ENCODE data around the gene LGR4. TPM values are rescaled to one million over a fixed set of nuclear protein-coding genes. Genes with fewer than 3 reads are reported as not detected.

LGR4 gene
- total and polyA plus RNA-seq, 10 of the 15 experiments (the other 5 are each of a cell fraction or from before 2014, with no cell fraction given), result under 0.01 to 0.64 (median 0.04) TPM; not detected in 5

DNA sequence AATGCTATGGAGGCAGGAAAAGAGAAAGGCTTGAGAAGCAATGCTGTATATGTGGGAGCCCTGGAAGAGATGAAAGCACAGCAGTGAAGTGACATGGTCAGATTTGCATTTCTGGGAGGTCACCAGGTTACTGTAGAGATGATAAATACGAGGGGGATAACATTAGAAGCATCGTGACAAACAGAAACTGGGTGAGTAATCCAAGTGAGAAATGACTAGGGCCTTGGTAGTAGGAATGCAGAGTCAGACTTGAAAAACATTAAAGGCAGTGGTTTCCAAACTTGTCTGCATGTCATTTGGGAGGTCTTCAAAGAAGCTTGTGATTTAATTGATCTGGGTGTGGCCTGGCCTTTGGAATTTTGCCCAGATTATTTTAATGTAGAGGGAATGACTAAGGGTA is 153.5 kb downstream of the LGR4 start (continued):
- no peak for TF ChIP-seq RCOR1 (conservative IDR thresholded peaks at IDR 0.05; ENCODE audit: low read depth, low read length)
- 0 out of 2 replicates have a peak, but pooled peaks have one; percentile 23 for TF ChIP-seq MEF2A (IDR thresholded peaks at IDR 0.05; ENCODE audit: insufficient read depth, low read depth, low read length)
- no peak for TF ChIP-seq SPI1 (IDR thresholded peaks at IDR 0.05; ENCODE audit: borderline replicate concordance, insufficient read depth, low read depth, low read length)
- TF ChIP-seq ZNF622 (IDR thresholded peaks at IDR 0.05), result no peak
- TF ChIP-seq ZNF24 (IDR thresholded peaks at IDR 0.05), result no peak
- no peak for TF ChIP-seq MXI1 (IDR thresholded peaks at IDR 0.05; ENCODE audit: low read depth, low read length)
- no peak for TF ChIP-seq IRF5 (IDR thresholded peaks at IDR 0.05; ENCODE audit: borderline replicate concordance)
- TF ChIP-seq ZSCAN29 (IDR thresholded peaks at IDR 0.05), result no peak
- no peak for TF ChIP-seq ZNF384 (IDR thresholded peaks at IDR 0.05; ENCODE audit: borderline replicate concordance, low read depth, low read length)
- no peak for TF ChIP-seq CHD4 (IDR thresholded peaks at IDR 0.05)
- TF ChIP-seq POLR2AphosphoS2 (IDR thresholded peaks at IDR 0.05; ENCODE audit: low read depth, low read length), result no peak
- TF ChIP-seq, protein P1, sequence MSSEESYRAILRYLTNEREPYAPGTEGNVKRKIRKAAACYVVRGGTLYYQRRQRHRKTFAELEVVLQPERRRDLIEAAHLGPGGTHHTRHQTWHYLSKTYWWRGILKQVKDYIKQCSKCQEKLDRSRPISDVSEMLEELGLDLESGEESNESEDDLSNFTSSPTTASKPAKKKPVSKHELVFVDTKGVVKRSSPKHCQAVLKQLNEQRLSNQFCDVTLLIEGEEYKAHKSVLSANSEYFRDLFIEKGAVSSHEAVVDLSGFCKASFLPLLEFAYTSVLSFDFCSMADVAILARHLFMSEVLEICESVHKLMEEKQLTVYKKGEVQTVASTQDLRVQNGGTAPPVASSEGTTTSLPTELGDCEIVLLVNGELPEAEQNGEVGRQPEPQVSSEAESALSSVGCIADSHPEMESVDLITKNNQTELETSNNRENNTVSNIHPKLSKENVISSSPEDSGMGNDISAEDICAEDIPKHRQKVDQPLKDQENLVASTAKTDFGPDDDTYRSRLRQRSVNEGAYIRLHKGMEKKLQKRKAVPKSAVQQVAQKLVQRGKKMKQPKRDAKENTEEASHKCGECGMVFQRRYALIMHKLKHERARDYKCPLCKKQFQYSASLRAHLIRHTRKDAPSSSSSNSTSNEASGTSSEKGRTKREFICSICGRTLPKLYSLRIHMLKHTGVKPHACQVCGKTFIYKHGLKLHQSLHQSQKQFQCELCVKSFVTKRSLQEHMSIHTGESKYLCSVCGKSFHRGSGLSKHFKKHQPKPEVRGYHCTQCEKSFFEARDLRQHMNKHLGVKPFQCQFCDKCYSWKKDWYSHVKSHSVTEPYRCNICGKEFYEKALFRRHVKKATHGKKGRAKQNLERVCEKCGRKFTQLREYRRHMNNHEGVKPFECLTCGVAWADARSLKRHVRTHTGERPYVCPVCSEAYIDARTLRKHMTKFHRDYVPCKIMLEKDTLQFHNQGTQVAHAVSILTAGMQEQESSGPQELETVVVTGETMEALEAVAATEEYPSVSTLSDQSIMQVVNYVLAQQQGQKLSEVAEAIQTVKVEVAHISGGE (CRISPR knock-in tag; IDR thresholded peaks at IDR 0.05), result no peak
- no peak for TF ChIP-seq EZH2 (IDR thresholded peaks at IDR 0.05; ENCODE audit: borderline replicate concordance, control insufficient read depth, low read depth, low read length)
- TF ChIP-seq ZNF592 (IDR thresholded peaks at IDR 0.05), result no peak
- TF ChIP-seq, protein P2, sequence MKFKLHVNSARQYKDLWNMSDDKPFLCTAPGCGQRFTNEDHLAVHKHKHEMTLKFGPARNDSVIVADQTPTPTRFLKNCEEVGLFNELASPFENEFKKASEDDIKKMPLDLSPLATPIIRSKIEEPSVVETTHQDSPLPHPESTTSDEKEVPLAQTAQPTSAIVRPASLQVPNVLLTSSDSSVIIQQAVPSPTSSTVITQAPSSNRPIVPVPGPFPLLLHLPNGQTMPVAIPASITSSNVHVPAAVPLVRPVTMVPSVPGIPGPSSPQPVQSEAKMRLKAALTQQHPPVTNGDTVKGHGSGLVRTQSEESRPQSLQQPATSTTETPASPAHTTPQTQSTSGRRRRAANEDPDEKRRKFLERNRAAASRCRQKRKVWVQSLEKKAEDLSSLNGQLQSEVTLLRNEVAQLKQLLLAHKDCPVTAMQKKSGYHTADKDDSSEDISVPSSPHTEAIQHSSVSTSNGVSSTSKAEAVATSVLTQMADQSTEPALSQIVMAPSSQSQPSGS (IDR thresholded peaks at IDR 0.05; ENCODE audit: low read length), result peak; percentile 91
- TF ChIP-seq MTA2 (IDR thresholded peaks at IDR 0.05; ENCODE audit: low read depth), result peak; percentile 70
- TF ChIP-seq NBN (IDR thresholded peaks at IDR 0.05), result 0 out of 2 replicates have a peak, but pooled peaks have one; percentile 25
- TF ChIP-seq FOS (IDR thresholded peaks at IDR 0.05; ENCODE audit: borderline replicate concordance, extremely low read depth, insufficient read length), result no peak
- peak; percentile 89 for TF ChIP-seq BCL11A (IDR thresholded peaks at IDR 0.05; ENCODE audit: low read depth, low read length)
- TF ChIP-seq, protein P3, sequence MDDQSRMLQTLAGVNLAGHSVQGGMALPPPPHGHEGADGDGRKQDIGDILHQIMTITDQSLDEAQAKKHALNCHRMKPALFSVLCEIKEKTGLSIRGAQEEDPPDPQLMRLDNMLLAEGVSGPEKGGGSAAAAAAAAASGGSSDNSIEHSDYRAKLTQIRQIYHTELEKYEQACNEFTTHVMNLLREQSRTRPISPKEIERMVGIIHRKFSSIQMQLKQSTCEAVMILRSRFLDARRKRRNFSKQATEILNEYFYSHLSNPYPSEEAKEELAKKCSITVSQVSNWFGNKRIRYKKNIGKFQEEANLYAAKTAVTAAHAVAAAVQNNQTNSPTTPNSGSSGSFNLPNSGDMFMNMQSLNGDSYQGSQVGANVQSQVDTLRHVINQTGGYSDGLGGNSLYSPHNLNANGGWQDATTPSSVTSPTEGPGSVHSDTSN (IDR thresholded peaks at IDR 0.05; ENCODE audit: insufficient replicate concordance, low read depth, low read length), result no peak

All from GM12878 (cell line).